Posterior vena cava (tissue), 2 donors: Measurements from ENCODE around the gene RLF. TPM values are rescaled to one million over a fixed set of nuclear protein-coding genes. Genes with fewer than 3 reads are reported as not detected.
"Not testable (repeated sequence)": the region's sequence is repeated elsewhere in the genome, so short reads cannot be mapped to it uniquely, and the experiment has no call there.

Source experiments
- DNase-seq: peaks from one replicate; pipeline ENCODE4 v3.0.0-alpha.2; 2020; ENCODE audit warnings: low spot score
- intact Hi-C, 2 donors: fragments of 100-400 bp; cut with DNase I; formaldehyde crosslinking; loops; one replicate each; pipeline versions ENCODE4 v1.14.1 to v1.14.2; 2022 to 2023
- total RNA-seq, 2 donors: library from RNA; stranded (reverse); fragmentation: NEBNext Ultra II Directional; extraction: Animal tissue kit (Norgen Biotek cat#: 25700); gene quantifications; one replicate each; pipeline ENCODE4 v1.2.1, GENCODE V29; 2021
- donor health status: DM: yes; HTN: yes; CAD: no.
- donor health status: DM: yes; HTN: yes; CAD: no.

RLF gene
- total RNA-seq, 2 donors from 2014 or later, result 14.4 to 18.1 TPM

- intact Hi-C loops, result no loop called here
These were observed 5.3 kb upstream of the RLF start for GRCh38 chr1:40155910-40156309.

DNA sequence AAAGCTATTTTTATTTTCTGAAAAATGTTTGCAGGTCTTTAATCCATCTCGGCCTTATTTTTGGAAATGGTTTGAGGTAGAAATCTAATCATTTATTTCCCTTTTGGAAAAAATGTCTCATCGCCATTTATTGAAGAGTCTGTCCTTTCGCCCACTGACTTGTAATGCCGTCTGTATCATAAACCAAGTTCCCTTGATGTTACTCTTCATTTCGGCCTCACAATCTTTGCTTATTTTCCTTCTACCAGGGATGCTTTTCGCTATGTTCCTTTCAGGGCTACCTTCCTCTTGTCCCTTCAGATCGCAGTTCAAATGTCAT, 422 bp upstream of the RLF start:
- no peak for DNase-seq
- intact Hi-C loops, result loop anchor here in 1 of 2 donors (5.0 kb wide), 1 partner anchor 157 kb away; the partner anchor contains the start of gene COL9A2

More at GRCh38 chr1:40155910-40156309, 5.3 kb upstream of the RLF start:
- no peak for DNase-seq

DNA sequence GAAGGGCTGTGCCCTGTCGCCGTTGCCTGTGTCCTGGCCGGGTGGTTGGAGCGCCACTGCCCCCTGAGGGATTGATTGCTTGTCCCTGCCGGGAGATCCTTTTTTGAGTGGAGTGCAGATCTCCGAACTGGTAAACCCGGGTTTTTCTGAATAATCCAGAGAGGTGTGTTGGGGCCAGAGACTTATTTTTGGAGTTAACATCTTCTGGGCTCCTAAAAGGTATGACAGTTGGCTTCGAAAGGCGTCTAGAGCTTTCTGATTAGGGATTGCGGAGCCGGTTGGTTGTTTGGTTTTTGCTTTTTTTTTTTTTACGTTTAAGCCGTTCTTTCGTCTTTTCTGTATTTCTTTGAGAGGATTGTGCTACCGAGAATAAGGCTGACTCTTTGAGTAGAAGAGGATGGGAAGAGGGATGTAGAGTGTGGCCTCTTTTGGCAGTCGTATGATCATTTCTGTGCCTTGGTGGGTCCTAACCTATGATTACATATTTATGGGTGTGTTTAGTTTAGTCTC, 756 bp downstream of the RLF start:
- DNase-seq, result no peak
- intact Hi-C loops, result loop anchor here in 1 of 2 donors (5.0 kb wide), 1 partner anchor 155 kb away; the partner anchor contains the start of gene COL9A2

- intact Hi-C loops, result loop anchor here in 1 of 2 donors (5.0 kb wide), 1 partner anchor 154 kb away; the partner anchor contains the start of gene COL9A2
- DNase-seq, result no peak
These were observed 1.7 kb downstream of the RLF start for GRCh38 chr1:40162753-40163441.

DNA sequence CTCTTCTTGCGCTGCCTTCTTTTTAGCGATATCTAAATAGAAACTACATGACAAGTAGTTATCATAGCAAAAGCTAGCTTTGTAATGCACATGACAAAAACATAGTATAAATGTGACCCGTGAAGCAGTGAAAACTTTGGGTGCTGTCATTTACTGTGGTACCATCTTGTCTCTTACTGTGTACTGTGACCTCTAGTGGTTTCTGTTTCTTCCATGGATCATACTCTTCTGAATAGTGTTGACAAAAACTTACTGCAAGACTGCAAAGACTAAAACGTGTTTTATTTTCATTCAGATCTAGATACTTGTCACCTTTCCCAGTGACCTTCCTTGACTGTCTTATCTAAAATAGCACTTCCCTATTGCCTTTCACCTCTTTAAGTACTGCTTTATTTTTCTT, 6.1 kb downstream of the RLF start:
- DNase-seq, result no peak
- intact Hi-C loops, result no loop called here

DNA sequence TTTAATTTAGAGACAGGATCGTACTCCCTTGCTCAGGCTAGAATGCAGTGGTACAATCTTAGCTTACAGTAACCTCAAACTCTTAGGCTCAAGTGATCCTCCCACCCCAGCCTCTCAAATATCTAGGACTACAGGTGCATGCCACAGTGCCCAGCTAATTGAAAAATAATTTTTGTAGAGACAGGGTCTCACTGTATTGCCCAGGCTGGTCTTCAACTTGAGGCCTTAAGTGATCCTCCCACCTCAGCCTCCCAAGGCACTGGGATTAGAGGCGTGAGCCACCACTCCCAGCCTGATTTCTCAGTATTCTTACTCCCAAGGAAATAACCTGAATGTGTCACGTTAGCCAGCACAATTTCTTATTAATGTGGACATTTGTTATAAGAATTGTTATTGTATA, 9.8 kb downstream of the RLF start:
- intact Hi-C loops, result no loop called here
- DNase-seq, result no peak

- no peak for DNase-seq
- intact Hi-C loops, result no loop called here
These were observed 13.6 kb downstream of the RLF start for GRCh38 chr1:40174788-40175187.

DNA sequence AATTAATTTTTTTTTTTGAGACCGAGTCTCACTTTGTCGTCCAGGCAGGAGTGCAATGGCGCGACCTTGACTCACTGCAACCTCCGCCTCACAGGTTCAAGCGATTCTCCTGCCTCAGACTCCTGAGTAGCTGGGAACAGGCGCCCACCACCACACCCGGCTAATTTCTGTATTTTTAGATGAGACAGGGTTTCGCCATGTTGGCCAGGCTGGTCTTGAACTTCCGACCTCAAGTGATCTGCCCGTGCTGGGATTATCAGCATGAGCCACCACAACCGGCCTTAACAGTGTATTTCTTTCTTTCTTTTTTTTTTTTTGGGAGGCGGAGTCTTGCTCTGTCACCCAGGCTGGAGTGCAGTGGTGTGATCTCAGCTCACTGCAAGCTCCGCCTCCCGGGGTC, 15.8 kb downstream of the RLF start:
- DNase-seq, intact Hi-C loops: not testable (repeated sequence)

GRCh38 chr1:40178200-40178599, 17.0 kb downstream of the RLF start:
- no peak for DNase-seq
- intact Hi-C loops, result no loop called here

- no peak for DNase-seq
- intact Hi-C loops, result no loop called here
These were observed 18.4 kb downstream of the RLF start for GRCh38 chr1:40179496-40180089.

- intact Hi-C loops, result no loop called here
These were observed 22.0 kb downstream of the RLF start for GRCh38 chr1:40183055-40183710.

GRCh38 chr1:40184193-40184592, 23.0 kb downstream of the RLF start:
- intact Hi-C loops, result no loop called here
- DNase-seq, result no peak

More at GRCh38 chr1:40183055-40183710, 22.0 kb downstream of the RLF start:
- no peak for DNase-seq

DNA sequence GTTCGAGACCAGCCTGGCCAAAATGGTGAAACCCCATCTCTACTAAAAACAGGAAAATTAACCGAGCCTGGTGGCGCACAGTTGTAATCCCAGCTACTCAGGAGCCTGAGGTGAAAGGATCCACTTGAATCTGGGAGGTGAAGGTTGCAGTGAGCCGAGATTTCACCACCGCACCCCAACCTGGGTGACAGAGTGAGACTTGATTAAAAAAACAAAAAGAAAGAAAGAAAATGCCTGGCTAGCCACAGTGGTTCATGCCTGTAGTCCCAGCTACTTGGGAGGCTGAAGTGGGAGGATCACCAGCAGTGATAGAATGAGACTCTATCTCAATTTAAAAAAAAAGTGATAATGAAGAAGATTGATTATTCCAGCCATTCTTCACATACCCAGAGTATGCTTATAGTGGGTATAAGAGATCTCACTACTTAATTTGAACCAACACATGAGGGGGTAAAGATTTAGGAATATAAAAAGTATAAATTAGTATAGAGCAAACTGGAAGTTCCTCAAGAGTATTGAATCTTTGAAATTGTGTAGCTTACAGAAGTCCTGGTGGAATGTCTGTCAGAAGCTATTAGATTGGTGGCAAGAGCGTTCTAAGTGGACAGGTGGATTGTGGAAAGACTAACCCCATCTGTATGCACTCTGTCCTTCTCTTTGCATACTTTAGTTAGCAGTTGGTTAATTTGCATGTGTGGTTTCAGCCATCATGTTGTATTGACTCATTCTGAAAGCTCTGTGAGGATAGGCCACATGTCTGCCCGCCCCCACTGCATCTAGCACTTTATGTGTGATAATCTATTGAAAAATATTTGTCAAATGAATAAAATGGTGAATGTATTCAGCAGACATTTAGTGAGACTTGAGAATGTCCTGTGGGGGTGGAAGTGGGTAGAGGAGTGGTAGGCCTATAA, 25.0 kb downstream of the RLF start:
- intact Hi-C loops, result no loop called here
- DNase-seq, result no peak

GRCh38 chr1:40187399-40187798, 26.2 kb downstream of the RLF start:
- intact Hi-C loops, result no loop called here
- no peak for DNase-seq

GRCh38 chr1:40194639-40195038, 33.5 kb downstream of the RLF start:
- DNase-seq, intact Hi-C loops: not testable (repeated sequence)

DNA sequence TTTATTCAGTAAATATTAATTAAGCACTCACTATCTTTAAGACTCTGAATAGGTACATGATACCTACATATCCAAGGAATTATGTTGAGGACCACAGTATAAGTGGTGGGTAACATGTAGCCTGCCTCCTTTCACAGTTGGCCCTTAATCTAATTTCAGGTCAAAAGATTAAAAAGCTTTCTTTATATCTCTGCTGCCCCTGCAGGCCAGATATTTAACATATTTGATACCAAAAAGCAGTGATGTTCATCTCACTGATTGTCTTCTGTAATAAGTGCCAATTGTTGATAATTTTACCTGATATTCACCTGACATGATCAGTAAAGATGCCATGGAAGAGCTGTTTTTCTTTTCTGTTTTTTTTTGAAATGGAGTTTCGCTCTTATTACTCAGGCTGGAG, 36.5 kb downstream of the RLF start:
- no peak for DNase-seq
- intact Hi-C loops, result no loop called here

GRCh38 chr1:40199126-40199525, 37.9 kb downstream of the RLF start:
- intact Hi-C loops, result no loop called here
- DNase-seq, result no peak

- no peak for DNase-seq
- intact Hi-C loops, result no loop called here
These were observed 43.7 kb downstream of the RLF start for GRCh38 chr1:40204856-40205255.

GRCh38 chr1:40210511-40211204, 49.5 kb downstream of the RLF start:
- DNase-seq, result no peak
- intact Hi-C loops, result no loop called here
